ENCODE measurements around the gene RUNX3. TPM values are rescaled to one million over a fixed set of nuclear protein-coding genes. Genes with fewer than 3 reads are reported as not detected.

Gene RUNX3
- polyA plus RNA-seq, 3 donors, result 4.4 to 27.9 (median 6.7) TPM

DNA sequence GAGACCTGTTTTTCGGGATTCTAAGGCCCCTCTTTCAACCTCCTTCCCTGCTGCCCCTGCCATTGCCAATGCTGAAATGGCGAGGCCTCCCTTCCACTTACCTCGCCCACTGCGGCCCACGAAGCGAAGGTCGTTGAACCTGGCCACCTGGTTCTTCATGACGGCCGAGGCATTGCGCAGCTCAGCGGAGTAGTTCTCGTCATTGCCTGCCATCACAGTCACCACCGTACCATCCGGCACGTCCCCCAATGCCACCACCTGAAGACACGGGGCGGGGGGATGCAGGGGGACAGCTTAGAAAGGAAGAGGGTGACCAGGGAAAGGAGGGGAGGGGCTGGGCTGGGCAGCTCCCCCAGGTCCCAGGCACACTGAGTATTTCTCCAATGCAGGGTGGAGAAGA, 2.6 kb downstream of the RUNX3 start:
- Histone ChIP-seq H3K36me3 (replicated peaks in 1 of 2; ENCODE audit: control insufficient read depth in 1 of 2, insufficient read depth in 2 of 2, low read length in 2 of 2) (peaks cover 7 to 30% of the 10 kb centered on the region in 2 donors), H4K20me1 (ENCODE audit: insufficient read depth, low read length) (peaks cover 69% of the 10 kb centered on the region), H3K4me1 (ENCODE audit: control insufficient read depth in 1 of 2, insufficient read depth in 2 of 2, low read length in 2 of 2) (peaks cover 37 to 55% of the 10 kb centered on the region in 2 donors), H2AFZ (ENCODE audit: insufficient read depth, low read depth, low read length, poor library complexity, severe bottlenecking) (no peak overlapping the region), H3K4me3 (replicated peaks in 1 of 3; ENCODE audit: low read depth in 2 of 3, low read length in 3 of 3) (peak overlapping the region in 2 of 3 experiments; percentile 69 to 85), H3K27ac (ENCODE audit: low read depth in 1 of 2, low read length in 2 of 2) (peak overlapping the region in 1 of 2 donors; percentile 81), H3K27me3 (ENCODE audit: control insufficient read depth in 2 of 2, insufficient read depth in 2 of 2, low read length in 2 of 2) (peaks cover 0 to 47% of the 10 kb centered on the region in 2 donors), H3K9ac (ENCODE audit: insufficient read depth, low read length, poor library complexity, severe bottlenecking) (peak overlapping the region; percentile 6), H3K4me2 (replicated peaks; ENCODE audit: extremely low read depth, low read length, poor library complexity, severe bottlenecking) (peak overlapping the region; percentile 74), H3K79me2 (ENCODE audit: insufficient read depth, low read length) (peaks cover 6% of the 10 kb centered on the region), H3K9me3 (replicated peaks in 1 of 2; ENCODE audit: control insufficient read depth in 1 of 2, insufficient read depth in 1 of 2, low read length in 2 of 2) (no peaks in the 10 kb centered on the region)
- peaks cover 20 to 50% (median 48%) of the 10 kb centered on the region in 3 donors for H3K27me3 Mint-ChIP-seq (ENCODE audit: low read depth in 3 of 3)
- TF ChIP-seq, protein P1, sequence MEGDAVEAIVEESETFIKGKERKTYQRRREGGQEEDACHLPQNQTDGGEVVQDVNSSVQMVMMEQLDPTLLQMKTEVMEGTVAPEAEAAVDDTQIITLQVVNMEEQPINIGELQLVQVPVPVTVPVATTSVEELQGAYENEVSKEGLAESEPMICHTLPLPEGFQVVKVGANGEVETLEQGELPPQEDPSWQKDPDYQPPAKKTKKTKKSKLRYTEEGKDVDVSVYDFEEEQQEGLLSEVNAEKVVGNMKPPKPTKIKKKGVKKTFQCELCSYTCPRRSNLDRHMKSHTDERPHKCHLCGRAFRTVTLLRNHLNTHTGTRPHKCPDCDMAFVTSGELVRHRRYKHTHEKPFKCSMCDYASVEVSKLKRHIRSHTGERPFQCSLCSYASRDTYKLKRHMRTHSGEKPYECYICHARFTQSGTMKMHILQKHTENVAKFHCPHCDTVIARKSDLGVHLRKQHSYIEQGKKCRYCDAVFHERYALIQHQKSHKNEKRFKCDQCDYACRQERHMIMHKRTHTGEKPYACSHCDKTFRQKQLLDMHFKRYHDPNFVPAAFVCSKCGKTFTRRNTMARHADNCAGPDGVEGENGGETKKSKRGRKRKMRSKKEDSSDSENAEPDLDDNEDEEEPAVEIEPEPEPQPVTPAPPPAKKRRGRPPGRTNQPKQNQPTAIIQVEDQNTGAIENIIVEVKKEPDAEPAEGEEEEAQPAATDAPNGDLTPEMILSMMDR (IDR thresholded peaks at IDR 0.05), result no peak
- H3K4me3 Mint-ChIP-seq, result peak overlapping the region; percentile 93
- H3K9me3 Mint-ChIP-seq, result peaks cover 0 to 17% (median 2%) of the 10 kb centered on the region in 7 donors
- H3K36me3 Mint-ChIP-seq, result peaks cover 32 to 47% of the 10 kb centered on the region in 2 donors
- DNase-seq, result no peak
- peak overlapping the region in 5 of 7 donors; percentile 31 to 93 (median 86) for H3K27ac Mint-ChIP-seq
- 90% methylated on average over 13 of the region's 17 CpGs for WGBS (ENCODE audit: insufficient coverage)
- intact Hi-C loops (cut with micrococcal nuclease), result loop anchor here (5.0 kb wide), 1 partner anchor 80 kb away; no protein-coding TSS in a partner anchor
- H3K4me1 Mint-ChIP-seq, result peaks cover 33% of the 10 kb centered on the region

DNA sequence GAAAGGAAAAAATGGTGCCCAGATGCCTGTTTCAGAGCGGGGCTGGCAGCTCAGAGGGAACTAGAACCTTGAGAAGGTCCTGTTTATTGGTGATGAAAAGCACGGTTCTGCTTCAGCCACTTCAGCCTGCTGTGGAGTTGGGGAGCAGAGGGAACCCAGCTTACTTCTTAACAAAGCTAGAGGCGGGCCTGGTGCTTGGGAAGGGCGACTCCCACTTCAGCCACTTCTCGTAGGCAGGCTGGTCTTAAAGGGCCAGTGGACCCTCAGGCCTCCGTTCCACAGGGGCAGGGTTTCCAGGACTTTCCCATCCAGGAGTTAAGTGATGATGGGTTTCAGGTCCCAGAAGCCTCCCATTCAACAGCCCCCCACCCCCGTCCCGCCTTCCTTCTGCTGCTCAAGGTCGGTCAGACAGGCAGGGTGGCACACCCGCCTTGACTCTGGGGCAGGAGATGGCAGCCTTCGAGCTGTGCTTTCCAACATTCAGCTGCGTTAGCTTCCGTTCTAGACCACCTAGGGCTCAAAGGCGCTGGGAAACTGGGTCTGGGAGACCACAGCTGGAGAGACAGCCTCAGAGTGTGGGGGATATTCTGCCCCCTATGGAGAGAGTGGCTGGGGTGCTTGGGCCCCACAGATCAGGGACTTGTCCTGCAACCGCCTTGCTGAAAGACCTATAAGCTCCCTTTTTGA, 3.4 kb downstream of the RUNX3 start:
- peaks cover 0 to 42% of the 10 kb centered on the region in 2 donors for H3K27me3 ChIP-seq (ENCODE audit: control insufficient read depth in 2 of 2, insufficient read depth in 2 of 2, low read length in 2 of 2)
- H4K20me1 ChIP-seq (ENCODE audit: insufficient read depth, low read length), result peaks cover 77% of the 10 kb centered on the region
- peak overlapping the region in 1 of 3 experiments; percentile 26 for H3K4me3 ChIP-seq (replicated peaks in 1 of 3; ENCODE audit: low read depth in 2 of 3, low read length in 3 of 3)
- H2AFZ ChIP-seq (ENCODE audit: insufficient read depth, low read depth, low read length, poor library complexity, severe bottlenecking), result no peak overlapping the region
- peak overlapping the region; percentile 33 for H3K4me2 ChIP-seq (replicated peaks; ENCODE audit: extremely low read depth, low read length, poor library complexity, severe bottlenecking)
- H3K79me2 ChIP-seq (ENCODE audit: insufficient read depth, low read length), result peaks cover 6% of the 10 kb centered on the region
- H3K4me1 ChIP-seq (ENCODE audit: control insufficient read depth in 1 of 2, insufficient read depth in 2 of 2, low read length in 2 of 2), result peaks cover 32 to 49% of the 10 kb centered on the region in 2 donors
- H3K27ac ChIP-seq (ENCODE audit: low read depth in 1 of 2, low read length in 2 of 2), result no peak overlapping the region
- H3K9ac ChIP-seq (ENCODE audit: insufficient read depth, low read length, poor library complexity, severe bottlenecking), result no peak overlapping the region
- intact Hi-C loops (cut with micrococcal nuclease), result loop anchor here (5.0 kb wide), 1 partner anchor 79 kb away; no protein-coding TSS in a partner anchor
- Mint-ChIP-seq H3K4me3 (peak overlapping the region in 1 of 2 donors; percentile 93), H3K27ac (peak overlapping the region; percentile 31 to 66 (median 50)), H3K36me3 (peaks cover 34 to 51% of the 10 kb centered on the region in 2 donors), H3K9me3 (peaks cover 0 to 17% (median 2%) of the 10 kb centered on the region in 7 donors), H3K4me1 (peaks cover 31% of the 10 kb centered on the region), H3K27me3 (ENCODE audit: low read depth in 3 of 3) (peaks cover 18 to 45% (median 45%) of the 10 kb centered on the region in 3 donors)
- DNase-seq, result no peak
- TF ChIP-seq, protein P1 (IDR thresholded peaks at IDR 0.05), result no peak
- 80% methylated on average over 10 of the region's 15 CpGs for WGBS (ENCODE audit: insufficient coverage)
- no peaks in the 10 kb centered on the region for H3K9me3 ChIP-seq (replicated peaks in 1 of 2; ENCODE audit: control insufficient read depth in 1 of 2, insufficient read depth in 1 of 2, low read length in 2 of 2)
- peaks cover 7 to 36% of the 10 kb centered on the region in 2 donors for H3K36me3 ChIP-seq (replicated peaks in 1 of 2; ENCODE audit: control insufficient read depth in 1 of 2, insufficient read depth in 2 of 2, low read length in 2 of 2)
